GM20431 (cell line): ENCODE measurements around the gene USP30.
"Not testable (repeated sequence)": the region's sequence is repeated elsewhere in the genome, so short reads cannot be mapped to it uniquely, and the experiment has no call there.

Experiments used
- in situ Hi-C: fragments of 300-500 bp; cut with MseI, MboI; formaldehyde crosslinking; loops from one replicate; pipeline ENCODE4 v1.15.0; 2020; ENCODE audit warnings: low sequenced_read_pairs; ENCODE audit not compliant: unreplicated experiment

Gene USP30

DNA sequence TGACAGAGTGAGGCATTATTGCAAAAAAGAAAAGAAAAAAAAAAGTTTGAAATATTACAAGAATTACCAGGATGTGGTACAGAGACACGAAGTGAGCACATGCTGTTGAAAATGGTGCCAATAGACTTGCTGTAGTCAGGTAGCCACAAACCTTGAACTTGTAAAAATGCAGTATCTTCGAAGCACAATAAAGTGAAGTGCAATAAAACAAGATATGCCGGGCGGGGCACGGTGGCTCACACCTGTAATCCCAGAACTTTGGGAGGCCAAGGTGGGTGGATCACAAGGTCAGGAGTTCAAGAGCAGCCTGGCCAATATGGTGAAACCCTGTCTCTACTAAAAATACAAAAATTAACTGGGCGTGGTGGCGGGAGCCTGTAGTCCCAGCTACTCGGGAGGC is 2.6 kb upstream of the USP30 start:
- in situ Hi-C loops, result not testable (repeated sequence)

GRCh38 chr12:109052097-109052413 is 321 bp upstream of the USP30 start:
- in situ Hi-C loops, result no loop called here

GRCh38 chr12:109053382-109054123 is 1.2 kb downstream of the USP30 start:
- in situ Hi-C loops, result no loop called here

DNA sequence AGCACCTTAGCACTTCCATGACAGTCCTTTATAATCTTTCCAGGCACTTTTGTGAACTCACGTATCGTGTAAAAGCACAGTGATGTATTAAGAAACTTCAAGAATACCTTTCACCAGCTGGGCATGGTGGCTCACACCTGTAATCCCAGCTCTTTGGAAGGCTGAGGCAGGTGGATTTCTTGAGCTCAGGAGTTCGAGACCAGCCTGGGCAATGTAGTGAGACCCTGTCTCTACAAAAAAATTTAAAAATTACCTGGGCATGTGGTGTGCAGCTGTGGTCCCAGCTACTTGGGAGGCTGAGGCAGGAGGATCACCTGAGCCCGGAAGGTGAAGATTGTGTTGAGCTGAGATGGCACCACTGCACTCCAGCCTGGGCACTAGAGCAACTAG is 1.7 kb downstream of the USP30 start:
- in situ Hi-C loops, result not testable (repeated sequence)

GRCh38 chr12:109054520-109054919 is 2.1 kb downstream of the USP30 start:
- in situ Hi-C loops, result no loop called here

GRCh38 chr12:109056891-109057290 is 4.5 kb downstream of the USP30 start:
- in situ Hi-C loops, result no loop called here

GRCh38 chr12:109057376-109057775 is 5.0 kb downstream of the USP30 start:
- in situ Hi-C loops, result no loop called here

DNA sequence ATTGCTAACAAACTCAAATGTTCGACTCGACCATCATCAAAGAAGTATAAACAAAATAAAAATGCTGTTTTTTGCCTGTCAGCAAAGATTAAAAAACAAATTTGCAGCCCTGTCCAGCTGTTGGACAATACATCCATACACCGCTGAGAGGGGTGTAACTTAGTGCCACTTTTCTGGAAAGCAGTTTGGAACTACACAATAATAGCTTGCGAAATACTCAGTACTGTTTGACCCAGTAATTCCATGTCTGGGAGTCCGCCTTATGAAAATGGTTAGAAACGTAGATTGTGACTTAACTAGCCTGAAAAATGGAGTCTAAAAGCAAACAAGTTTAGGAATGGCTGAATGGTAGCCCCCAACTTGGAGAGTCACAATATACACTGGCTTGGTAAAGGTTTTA is 6.4 kb downstream of the USP30 start:
- in situ Hi-C loops, result no loop called here

GRCh38 chr12:109064143-109064542 is 11.8 kb downstream of the USP30 start:
- in situ Hi-C loops, result no loop called here

DNA sequence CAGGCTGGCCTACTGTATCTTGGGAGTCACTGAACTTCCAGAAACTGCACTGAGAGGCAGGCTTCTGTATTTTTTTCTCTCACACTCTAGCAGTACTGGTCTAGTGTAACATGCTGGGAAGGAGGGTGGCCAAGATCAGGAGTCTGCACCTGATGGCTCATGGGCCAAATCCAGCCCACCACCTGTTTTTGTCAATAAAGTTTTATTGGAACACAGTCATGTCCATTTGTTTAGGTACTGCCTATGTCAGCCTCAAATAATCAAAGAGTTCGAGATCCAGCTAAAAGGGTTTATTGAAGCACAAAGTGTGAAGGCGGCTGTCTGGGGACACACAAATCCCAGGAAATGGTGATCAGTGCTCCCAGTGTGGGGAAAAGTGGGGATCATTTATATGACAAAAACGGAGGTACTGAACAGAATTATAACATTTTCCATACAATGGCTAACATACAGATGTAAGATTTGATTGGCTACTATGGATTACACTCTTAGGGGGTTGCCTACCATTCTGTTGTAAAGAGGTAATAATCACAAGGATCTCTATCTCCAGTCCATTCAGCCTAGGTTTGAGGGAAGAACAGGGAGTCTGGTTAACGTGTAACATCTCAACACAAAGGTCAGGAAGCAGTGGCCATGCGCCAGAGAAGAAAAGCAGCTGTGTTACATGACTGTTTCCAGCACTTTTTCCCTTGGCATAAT is 12.9 kb downstream of the USP30 start:
- in situ Hi-C loops, result no loop called here

DNA sequence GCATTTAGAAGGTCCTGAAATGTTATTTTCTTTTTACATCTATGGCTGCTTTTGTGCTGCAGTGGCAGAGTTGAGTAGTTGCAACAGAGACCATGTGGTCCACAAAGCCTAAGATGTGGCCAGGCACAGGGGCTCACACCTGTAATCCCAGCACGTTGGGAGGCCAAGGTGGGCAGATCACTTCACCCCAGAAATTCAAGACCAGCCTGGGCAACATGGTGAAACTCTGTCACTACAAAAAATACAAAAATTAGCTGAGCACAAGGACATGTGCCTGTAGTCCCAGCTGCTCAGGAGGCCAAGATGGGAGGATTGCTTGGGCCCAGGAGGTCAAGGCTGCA is 13.4 kb downstream of the USP30 start:
- in situ Hi-C loops, result no loop called here

- in situ Hi-C loops, result no loop called here
Measured at GRCh38 chr12:109069307-109070271, 17.2 kb downstream of the USP30 start.

DNA sequence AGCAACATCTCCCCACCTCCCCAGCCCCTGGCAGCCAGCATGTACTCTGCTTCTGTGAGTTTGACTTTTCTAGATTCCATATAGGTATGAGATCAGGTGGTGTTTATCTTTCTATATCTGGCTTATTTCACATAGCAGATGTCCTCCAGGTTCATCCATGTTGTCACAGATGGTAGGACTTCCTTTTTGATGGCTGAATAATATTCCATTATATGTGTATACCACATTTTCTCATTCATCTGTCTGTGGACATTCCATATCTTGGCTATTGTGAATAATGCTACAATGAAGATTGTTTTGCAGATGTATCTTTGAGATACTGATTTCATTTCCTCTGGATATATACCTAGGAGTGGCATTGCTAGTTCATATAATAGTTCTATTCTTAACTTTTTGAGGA is 22.5 kb downstream of the USP30 start:
- in situ Hi-C loops, result no loop called here

- in situ Hi-C loops, result no loop called here
Measured at GRCh38 chr12:109082751-109083150, 30.4 kb downstream of the USP30 start.

DNA sequence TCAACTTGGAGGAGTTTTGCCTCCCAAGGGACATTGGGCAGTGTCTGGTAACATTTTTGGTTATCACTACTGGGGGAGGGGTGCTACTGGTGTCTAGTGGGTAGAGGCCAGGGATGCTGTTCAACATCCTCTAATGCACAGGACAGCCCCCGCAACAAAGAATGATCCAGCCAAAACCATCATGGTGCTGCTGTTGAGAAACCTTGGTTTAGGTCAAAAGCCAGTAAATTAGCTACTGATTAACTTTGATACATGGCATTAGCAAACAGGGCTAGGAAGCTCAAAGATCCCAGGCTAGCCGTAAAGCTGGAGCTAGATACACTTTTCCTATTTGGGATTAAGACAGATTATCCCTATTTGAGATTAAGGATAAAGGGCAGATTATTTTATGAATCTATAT is 32.0 kb downstream of the USP30 start:
- in situ Hi-C loops, result no loop called here

- in situ Hi-C loops, result no loop called here
Measured at GRCh38 chr12:109085590-109085989, 33.2 kb downstream of the USP30 start.

- in situ Hi-C loops, result no loop called here
Measured at GRCh38 chr12:109087250-109087649, 34.9 kb downstream of the USP30 start.

GRCh38 chr12:109088818-109089217 is 36.4 kb downstream of the USP30 start:
- in situ Hi-C loops, result no loop called here

GRCh38 chr12:109089683-109090082 is 37.3 kb downstream of the USP30 start:
- in situ Hi-C loops, result no loop called here

DNA sequence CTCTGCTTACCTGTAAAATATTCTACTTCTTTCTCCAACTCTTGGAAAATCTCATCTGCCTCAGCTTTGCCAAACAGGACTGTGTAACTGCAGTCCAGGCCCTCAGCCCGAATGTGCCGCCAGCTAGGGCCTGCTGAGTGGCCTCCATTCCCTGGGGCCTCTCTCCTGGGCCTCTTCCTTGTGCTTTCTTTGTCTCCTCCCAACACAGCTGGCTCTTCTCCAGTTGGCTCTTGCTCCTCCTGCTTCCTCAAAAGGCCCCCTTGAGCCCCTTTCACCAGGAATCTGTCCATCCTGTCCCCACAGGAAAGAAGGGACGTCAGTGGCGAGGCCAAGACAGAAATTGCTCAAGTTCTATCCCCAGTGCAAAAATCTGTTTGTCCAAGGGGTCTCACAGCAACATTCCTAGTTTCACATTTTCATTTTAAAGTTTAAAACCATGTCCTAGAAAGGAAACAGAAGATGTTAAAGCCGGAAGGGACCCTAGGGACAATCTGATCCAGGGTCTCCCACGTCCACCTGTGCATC is 40.2 kb downstream of the USP30 start:
- in situ Hi-C loops, result no loop called here
